ACHN (cell line): ENCODE data around the gene FLNB.
A peak's percentile ranks its signal among the peaks of the same experiment; 100 is the strongest.

Source experiments
- DNase-seq: peaks from one replicate; pipeline ENCODE4 v3.0.0-alpha.2; 2015
- in situ Hi-C: cut with HindIII; loops from 2 replicates; pipeline ENCODE4 v1.10.0; 2017; ENCODE audit warnings: low sequenced_read_pairs, low pct_ligation_motif_present, low pct_unique_long_range_greater_than_20kb

The FLNB gene

DNA sequence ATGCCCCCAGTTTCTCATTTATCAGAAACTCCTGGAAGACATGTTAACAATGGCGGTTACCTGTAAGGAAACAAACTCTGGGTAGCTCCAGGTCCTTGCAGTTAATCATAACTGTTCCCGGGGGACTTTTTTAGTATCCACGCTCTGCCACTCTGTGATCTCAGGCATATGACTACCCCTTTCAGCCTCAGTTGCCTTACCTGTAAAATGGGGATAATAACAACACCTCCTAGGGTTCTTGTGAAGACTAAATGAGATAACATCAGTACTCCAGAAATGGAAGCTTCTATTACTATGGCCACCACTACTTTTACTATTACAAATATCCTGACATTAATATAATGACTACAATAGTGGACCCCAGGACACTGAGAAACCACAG lies 7.1 kb upstream of the FLNB start:
- in situ Hi-C loops, result no loop called here
- DNase-seq, result no peak

- in situ Hi-C loops, result no loop called here
Observed at GRCh38 chr3:58001979-58002378, 6.2 kb upstream of the FLNB start.

DNA sequence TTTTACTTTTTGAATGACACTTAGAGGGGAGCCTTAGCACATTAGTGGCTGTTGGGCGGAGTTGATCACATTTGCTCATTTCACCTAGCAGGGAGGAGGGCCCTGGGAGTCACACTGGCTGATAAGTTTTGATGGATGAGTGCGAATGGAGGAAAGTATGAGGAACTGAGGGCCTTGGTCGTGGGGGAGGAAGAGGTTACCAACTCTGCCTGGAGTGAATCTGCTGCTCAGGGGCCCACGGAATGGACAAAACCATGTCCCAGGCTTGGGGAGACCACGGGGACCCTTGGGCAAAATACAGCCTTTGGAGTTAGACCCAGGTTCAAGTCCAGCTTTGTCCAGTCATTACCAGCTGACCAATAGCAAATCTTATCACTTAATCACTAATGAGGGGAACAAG lies 5.1 kb upstream of the FLNB start:
- in situ Hi-C loops, result no loop called here
- no peak for DNase-seq

More at GRCh38 chr3:58001979-58002378, 6.2 kb upstream of the FLNB start:
- DNase-seq, result no peak

GRCh38 chr3:58004973-58005372 lies 3.2 kb upstream of the FLNB start:
- DNase-seq, result peak; percentile 41
- in situ Hi-C loops, result no loop called here

DNA sequence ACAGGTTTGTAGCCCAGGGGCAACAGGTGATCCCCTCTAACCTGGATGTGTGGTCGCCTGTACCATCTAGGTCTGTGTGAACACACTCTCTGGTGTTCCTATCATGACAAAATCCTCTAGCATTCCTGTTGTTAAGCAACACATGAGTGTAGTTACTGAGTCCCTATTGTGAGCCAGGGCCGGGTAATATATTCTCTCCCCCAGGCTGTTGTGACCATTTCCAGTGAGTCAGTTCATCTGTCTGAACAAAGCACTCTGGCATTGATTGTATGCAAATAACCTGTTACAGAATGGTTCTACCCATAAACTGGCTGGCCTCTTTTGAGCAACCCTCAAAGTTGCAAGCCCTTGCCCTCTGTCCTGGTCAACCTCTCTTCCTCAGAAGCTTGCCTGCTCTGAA lies 2.6 kb upstream of the FLNB start:
- no peak for DNase-seq
- in situ Hi-C loops, result no loop called here

GRCh38 chr3:58006661-58007060 lies 1.6 kb upstream of the FLNB start:
- in situ Hi-C loops, result no loop called here
- DNase-seq, result no peak

GRCh38 chr3:58009026-58009748 lies 965 bp downstream of the FLNB start:
- no peak for DNase-seq
- in situ Hi-C loops, result no loop called here

DNA sequence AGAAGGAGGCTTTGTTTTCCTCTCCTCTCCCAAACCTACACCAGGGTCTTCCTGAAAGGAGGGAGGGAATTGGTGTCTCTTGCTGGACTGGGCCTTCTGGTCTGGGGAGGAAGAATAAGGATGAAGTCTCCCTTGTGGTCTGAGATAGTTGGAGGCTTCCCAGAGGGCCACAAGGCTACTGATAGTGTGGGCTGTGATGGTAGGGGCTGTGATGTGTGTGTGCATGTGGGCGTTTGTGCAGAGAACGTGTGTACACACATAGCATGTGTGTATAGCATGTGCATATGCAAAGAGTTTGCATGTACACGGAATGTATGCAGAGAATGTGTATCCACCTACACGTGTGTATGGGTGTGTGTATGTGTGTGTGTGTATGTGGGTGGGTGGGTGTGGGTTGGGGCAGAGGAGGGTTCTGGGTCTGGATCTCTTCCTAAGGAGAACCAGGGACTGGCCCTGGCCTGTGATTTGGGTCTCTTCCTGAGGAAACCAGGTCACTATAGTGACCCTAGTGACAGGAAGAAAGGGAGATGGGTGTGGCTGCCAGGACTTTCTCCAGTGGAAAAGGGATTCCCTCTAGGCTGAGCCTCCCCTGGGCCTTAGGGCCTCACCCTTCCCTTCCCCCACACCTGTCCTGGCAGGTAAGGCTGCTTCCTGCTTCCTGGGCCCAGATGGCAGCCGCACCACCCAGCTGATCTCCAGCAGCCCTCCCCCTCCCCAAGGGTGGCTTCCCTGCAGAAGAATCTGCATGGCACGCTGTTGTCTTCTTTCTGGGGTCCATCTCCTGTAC lies 1.7 kb downstream of the FLNB start:
- in situ Hi-C loops, result no loop called here
- DNase-seq, result no peak

DNA sequence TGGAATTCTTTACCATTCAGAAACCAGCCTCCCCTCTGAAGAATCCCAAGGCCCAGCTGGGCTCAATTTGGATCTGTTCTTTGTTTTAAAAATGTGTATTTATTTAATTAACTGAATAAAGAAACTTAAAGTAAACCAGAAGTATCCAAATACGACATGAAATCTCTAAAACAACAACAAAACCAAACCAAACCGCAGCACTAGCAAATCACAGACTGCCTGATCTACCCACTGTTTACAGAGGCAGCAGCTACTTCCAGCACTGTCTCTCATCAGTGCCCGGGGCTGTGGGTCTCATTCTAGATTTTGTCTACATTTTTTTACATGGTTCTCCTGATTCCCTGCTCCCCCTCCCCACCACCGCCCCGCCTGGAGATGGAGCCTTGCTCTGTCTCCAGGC lies 2.3 kb downstream of the FLNB start:
- DNase-seq, result no peak
- in situ Hi-C loops, result no loop called here

DNA sequence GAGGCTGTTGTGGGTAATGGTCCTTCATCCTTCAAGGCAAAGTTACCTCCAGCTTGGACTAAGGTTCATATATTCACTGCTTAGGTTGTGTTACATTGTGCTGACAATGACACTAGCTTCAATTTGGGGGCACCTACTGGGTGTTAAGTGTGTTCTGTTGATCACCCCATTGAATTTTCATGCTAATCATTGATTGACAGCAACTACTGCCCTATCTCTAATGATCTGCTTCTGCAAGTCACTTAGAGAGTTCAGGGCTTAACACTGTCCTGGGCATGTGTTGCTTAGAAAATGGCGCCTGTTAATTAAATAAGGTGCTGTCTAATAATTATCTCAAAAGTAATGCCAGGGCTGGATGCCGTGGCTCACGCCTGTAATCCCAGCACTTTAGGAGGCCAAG lies 3.4 kb downstream of the FLNB start:
- no peak for DNase-seq
- in situ Hi-C loops, result no loop called here

DNA sequence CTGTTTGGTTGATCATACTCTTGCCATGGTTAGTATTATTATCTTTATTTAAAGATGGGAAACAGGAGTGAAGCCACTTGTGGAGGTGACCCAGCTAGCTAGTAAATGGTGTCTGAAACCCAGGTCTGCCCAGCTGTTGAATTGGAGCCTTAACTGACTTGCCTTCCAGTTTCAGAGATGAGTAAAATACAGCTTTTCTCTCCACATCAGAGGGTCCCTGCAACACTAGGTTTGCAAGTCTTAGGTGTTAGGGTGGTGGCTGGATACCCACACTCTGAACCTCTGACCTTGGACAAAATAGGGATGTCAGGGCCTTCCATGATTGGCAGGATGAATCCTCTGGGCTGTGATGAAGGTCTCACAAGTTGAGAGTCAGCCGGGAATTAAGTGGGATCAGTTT lies 4.1 kb downstream of the FLNB start:
- DNase-seq, result no peak
- in situ Hi-C loops, result no loop called here

DNA sequence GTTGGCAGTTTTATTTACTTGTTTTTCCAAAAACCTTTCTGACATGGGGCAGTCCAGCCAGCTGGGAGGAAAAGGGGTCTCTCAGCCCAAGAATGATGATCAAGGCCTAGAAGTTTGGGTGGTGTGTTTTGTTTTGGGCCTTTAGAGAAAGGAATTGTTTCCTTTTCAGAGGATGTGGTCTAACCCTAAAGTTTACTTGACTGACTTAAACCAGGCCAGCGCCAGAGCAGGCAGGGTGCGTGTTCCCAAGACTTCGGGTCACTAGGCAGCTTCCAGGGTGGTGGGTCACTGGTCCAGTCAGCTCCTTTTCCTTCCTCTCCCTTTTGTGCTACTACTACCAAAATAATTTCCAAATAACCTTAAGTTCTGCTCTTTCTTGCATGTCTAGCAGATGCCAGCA lies 4.9 kb downstream of the FLNB start:
- DNase-seq, result no peak
- in situ Hi-C loops, result no loop called here

GRCh38 chr3:58013973-58014649 lies 5.9 kb downstream of the FLNB start:
- in situ Hi-C loops, result no loop called here

DNA sequence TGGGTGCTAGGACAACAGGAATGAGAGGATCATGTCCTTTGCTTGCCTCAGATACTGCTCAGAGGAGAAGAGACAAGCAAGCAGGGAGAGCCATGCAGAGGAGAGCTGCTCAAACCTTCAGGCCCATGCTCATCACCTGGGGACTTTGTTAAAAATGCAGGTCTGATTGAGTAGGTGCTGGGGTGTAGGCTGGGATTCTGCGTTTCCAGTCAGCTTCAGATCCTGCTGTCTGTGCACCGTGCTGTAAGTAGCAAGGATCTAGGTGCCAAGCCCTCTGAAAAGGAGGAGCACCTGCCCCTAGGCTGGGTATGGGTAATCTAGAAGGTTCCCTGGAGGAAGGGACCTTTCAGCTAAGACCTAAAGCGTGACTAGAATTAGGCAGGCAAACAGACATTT lies 7.3 kb downstream of the FLNB start:
- in situ Hi-C loops, result no loop called here
- DNase-seq, result no peak

More at GRCh38 chr3:58013973-58014649, 5.9 kb downstream of the FLNB start:
- DNase-seq, result no peak

GRCh38 chr3:58016710-58017109 lies 8.5 kb downstream of the FLNB start:
- in situ Hi-C loops, result no loop called here

DNA sequence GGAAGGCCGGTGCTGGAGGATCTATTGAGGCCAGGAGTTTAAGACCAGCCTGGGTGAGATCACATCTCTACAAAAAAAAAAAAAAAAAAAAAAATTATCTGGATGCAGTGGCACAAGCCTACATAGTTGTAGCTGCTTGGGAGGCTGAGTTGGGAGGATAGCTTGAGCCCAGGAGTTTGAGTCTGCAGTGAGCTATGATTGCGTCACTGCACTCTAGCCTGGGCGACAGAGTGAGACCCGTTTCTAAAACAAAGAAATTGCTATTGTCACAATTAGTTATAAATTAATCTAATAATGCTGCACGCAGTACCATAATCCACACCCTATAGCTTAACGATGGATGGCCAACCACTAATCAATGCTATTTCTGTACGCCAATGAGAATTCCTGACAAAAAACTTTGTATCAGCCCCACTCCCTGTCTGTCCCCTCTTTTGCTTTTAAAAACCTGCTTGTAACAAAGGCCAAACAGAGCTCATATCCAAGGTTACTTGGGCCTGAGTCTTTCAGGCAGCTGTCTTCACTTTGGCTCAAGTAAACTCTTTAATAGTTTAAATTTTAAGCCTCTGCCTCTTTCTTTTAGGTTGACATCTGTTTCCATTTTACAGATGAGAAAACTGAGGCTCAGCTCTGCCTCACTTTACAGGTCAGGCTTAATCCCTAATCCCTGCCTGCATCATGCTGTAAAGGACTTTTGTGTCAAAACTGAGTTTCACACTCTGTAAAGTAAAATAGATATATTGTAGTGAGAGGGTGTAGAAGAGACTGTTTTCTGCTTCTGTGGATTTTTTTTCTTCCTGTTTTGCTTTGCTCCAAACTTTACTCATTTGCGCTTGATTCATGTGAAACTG lies 10.9 kb downstream of the FLNB start:
- DNase-seq, result no peak
- in situ Hi-C loops, result no loop called here

More at GRCh38 chr3:58016710-58017109, 8.5 kb downstream of the FLNB start:
- DNase-seq, result no peak

DNA sequence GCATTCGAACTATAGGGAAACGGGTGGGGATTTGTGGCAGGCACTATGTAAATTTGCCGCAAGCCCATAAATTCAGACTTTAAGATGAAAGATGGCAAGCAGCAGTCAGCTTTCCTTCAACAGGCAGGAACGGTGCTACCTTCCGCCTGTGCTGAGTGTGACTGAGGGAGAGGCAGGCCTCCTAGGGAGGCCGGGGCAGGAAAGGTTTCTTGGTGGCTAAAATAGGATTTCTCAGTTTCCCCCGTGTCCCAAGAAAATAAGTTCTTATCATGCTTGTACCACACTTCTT lies 12.5 kb downstream of the FLNB start:
- in situ Hi-C loops, result no loop called here
- DNase-seq, result no peak

DNA sequence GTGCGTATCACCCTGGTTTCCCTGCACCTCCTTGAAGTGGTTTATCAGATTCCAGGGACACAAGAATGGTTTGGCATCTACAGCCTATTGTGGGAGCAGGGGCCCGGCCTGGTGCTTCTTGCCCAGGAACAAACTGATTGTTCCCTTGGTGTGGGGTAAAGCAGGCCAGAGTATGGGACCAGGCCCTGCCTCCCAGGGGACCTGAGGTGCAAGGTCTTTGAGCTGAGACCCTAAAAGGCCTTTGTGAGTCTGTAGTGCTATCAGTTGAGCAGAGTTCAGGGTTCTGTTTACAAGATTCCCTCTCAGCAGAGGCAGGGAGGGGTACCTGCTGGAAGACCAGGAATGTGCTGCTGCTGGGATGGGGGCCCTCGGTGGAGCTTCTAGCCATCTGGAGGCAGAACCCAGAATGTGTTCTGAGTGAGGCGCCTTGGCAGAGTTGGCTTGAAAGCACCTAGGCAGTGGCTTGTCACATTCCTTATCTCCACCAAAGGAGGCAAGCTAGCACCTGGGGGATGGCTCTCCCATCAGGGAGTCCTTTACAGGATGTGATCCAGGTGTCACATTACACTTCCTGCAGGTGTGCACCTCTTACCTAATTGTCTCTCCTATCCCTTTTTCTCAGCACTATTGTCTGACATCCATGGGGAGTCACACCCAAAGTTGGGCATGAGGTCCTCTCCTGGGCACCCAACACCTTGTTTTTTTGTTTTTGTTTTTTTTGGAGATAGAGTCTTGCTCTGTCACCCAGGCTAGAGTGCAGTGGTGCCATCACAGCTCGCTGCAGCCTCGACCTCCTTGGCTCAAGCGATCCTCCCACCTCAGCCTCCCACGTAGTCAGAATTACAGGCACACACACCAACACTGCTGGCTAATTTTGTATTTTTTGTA lies 13.1 kb downstream of the FLNB start:
- DNase-seq, result no peak
- in situ Hi-C loops, result no loop called here
